ENCODE measurements around the gene CEBPB.

CEBPB gene

GRCh38 chr20:50191544-50192363 lies 1.1 kb downstream of the CEBPB start:
- TF ChIP-seq RAD21 (IDR thresholded peaks at IDR 0.05; ENCODE audit: low read depth) (peak; percentile 4; the same call in 1 of the 2 replicates), NFIC (IDR thresholded peaks at IDR 0.05) (no peak), CEBPB (IDR thresholded peaks at IDR 0.05) (no peak), YY1 (IDR thresholded peaks at IDR 0.05; ENCODE audit: low read depth) (peak; percentile 74), MAX (IDR thresholded peaks at IDR 0.05) (no peak; the same call in 1 of the 2 replicates)

GRCh38 chr20:50192364-50193198 lies 2.0 kb downstream of the CEBPB start:
- TF ChIP-seq MAX (IDR thresholded peaks at IDR 0.05) (peak; percentile 95), RAD21 (IDR thresholded peaks at IDR 0.05; ENCODE audit: low read depth) (no peak), YY1 (IDR thresholded peaks at IDR 0.05; ENCODE audit: low read depth) (peak; percentile 89), CREB1 (IDR thresholded peaks at IDR 0.05; ENCODE audit: low read depth) (no peak), USF1 (IDR thresholded peaks at IDR 0.05) (peak; percentile 30; the same call in 1 of the 2 replicates), NFIC (IDR thresholded peaks at IDR 0.05) (no peak), TEAD4 (IDR thresholded peaks at IDR 0.05) (no peak), FOXM1 (IDR thresholded peaks at IDR 0.05; ENCODE audit: borderline replicate concordance, low read depth) (no peak), ZBTB7A (IDR thresholded peaks at IDR 0.05; ENCODE audit: low read depth) (no peak; the same call in 1 of the 2 replicates), EGR1 (IDR thresholded peaks at IDR 0.05) (no peak), EP300 (IDR thresholded peaks at IDR 0.05; ENCODE audit: borderline replicate concordance) (no peak), TCF12 (IDR thresholded peaks at IDR 0.05; ENCODE audit: low read depth) (0 out of 2 replicates have a peak, but pooled peaks have one; percentile 20), TAF1 (IDR thresholded peaks at IDR 0.05; ENCODE audit: low read depth) (no peak), CEBPB (IDR thresholded peaks at IDR 0.05) (peak; percentile 93), REST (IDR thresholded peaks at IDR 0.05; ENCODE audit: low read depth) (no peak)

- no peak for TF ChIP-seq NFIC (IDR thresholded peaks at IDR 0.05)
- no peak for TF ChIP-seq CEBPB (IDR thresholded peaks at IDR 0.05)
- no peak for TF ChIP-seq EP300 (IDR thresholded peaks at IDR 0.05; ENCODE audit: borderline replicate concordance)
- no peak for TF ChIP-seq TCF12 (IDR thresholded peaks at IDR 0.05; ENCODE audit: low read depth)
- TF ChIP-seq FOXM1 (IDR thresholded peaks at IDR 0.05; ENCODE audit: borderline replicate concordance, low read depth): no peak
- TF ChIP-seq ZBTB7A (IDR thresholded peaks at IDR 0.05; ENCODE audit: low read depth): no peak
- no peak for TF ChIP-seq MAX (IDR thresholded peaks at IDR 0.05)
- no peak for TF ChIP-seq CREB1 (IDR thresholded peaks at IDR 0.05; ENCODE audit: low read depth)
- TF ChIP-seq REST (IDR thresholded peaks at IDR 0.05; ENCODE audit: low read depth): no peak
- no peak for TF ChIP-seq YY1 (IDR thresholded peaks at IDR 0.05; ENCODE audit: low read depth)
- no peak for TF ChIP-seq USF1 (IDR thresholded peaks at IDR 0.05)
- TF ChIP-seq RAD21 (IDR thresholded peaks at IDR 0.05; ENCODE audit: low read depth): no peak
- TF ChIP-seq TAF1 (IDR thresholded peaks at IDR 0.05; ENCODE audit: low read depth): no peak
These were observed 2.7 kb downstream of the CEBPB start for GRCh38 chr20:50193199-50193835.

- TF ChIP-seq ZBTB7A (IDR thresholded peaks at IDR 0.05; ENCODE audit: low read depth): no peak
- no peak for TF ChIP-seq NFIC (IDR thresholded peaks at IDR 0.05)
- no peak for TF ChIP-seq FOXM1 (IDR thresholded peaks at IDR 0.05; ENCODE audit: borderline replicate concordance, low read depth)
- no peak for TF ChIP-seq EGR1 (IDR thresholded peaks at IDR 0.05)
- TF ChIP-seq CREB1 (IDR thresholded peaks at IDR 0.05; ENCODE audit: low read depth): no peak
- TF ChIP-seq USF1 (IDR thresholded peaks at IDR 0.05): no peak
- TF ChIP-seq EP300 (IDR thresholded peaks at IDR 0.05; ENCODE audit: borderline replicate concordance): no peak
- TF ChIP-seq RAD21 (IDR thresholded peaks at IDR 0.05; ENCODE audit: low read depth): no peak
These were observed 3.3 kb downstream of the CEBPB start for GRCh38 chr20:50193836-50194421.

Measured in Ishikawa (cell line).